ENCODE data around the gene ATP6V0A4.

The ATP6V0A4 gene

DNA sequence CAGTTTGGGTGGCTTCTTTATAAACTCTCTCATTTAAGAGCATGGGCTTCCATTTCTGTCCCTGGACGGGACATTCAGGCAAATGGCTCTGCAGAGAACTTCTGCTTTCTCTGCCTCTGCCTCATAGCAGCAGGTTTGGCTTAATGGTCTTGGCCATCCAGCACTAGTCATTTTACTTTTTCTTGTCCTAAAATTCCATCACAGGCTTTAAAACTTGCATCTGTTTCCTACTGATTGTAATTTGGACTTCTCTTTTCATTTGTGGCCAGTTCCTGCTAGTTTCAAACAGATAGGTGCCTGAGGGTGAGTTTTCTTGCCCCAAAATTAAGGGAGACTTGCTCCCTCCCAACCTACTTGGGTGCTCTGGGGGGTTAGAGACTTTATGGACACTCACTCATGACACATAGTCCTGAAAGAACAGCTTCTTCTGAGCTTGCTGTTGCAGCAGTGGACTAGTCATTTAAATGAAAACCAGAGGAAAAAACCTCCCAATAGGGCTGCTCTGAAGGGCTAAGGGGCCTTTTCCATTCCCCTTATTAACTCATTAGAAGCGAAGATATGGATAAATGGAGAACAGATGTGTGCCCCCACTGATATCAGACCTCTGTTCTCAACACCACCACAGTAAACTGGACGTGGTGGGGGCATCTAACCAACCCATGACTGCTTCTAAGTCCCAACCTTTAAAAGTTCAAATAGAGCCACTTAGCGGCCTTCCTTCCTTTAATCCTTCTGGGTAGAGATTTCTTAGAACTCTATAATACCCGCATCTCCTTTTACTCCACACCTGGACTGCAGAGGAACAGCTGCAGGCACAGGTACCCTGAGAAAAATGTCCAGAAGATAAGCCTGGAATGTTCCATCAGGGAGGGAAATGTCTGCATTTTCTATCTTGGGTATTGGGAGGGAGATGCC is 135.7 kb downstream of the ATP6V0A4 start:
- TF ChIP-seq CTCF (IDR thresholded peaks at IDR 0.05; ENCODE audit: low read depth, low read length) = no peak
- DNase-seq = no peak
- H3K4me3 ChIP-seq (ENCODE audit: low read depth, low read length) = no peak overlapping the region
- no peaks in the 10 kb centered on the region for H3K27me3 ChIP-seq (ENCODE audit: insufficient read depth, low read depth, severe bottlenecking)
- H3K36me3 ChIP-seq = no peaks in the 10 kb centered on the region
- H3K27ac ChIP-seq = no peak overlapping the region
- no peaks in the 10 kb centered on the region for H3K9me3 ChIP-seq (ENCODE audit: severe bottlenecking)

GRCh38 chr7:138661069-138661635 is 136.8 kb downstream of the ATP6V0A4 start:
- no peak for TF ChIP-seq CTCF (IDR thresholded peaks at IDR 0.05; ENCODE audit: low read depth, low read length)
- Histone ChIP-seq H3K4me3 (ENCODE audit: low read depth, low read length) (no peak overlapping the region), H3K27me3 (ENCODE audit: insufficient read depth, low read depth, severe bottlenecking) (no peaks in the 10 kb centered on the region), H3K27ac (no peak overlapping the region), H3K36me3 (no peaks in the 10 kb centered on the region), H3K9me3 (ENCODE audit: severe bottlenecking) (no peaks in the 10 kb centered on the region)
- no peak for DNase-seq

DNA sequence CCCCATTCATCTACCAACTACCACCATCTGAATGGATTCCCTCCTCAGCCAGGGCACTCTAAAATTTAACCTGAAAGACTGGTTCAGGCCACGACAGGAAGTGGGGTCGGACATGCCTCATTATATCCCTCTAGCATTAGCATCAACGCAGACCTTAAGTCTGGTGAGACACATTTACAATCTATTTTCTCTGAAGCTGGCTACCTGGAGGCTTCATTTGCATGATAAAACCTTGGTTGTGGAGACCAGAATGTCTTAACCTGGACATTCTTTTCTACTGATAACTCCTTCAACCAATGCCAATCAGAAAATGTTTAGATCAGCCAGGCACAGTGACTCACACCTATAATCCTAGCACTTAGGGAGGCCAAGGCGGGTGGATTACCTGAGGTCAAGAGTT is 139.1 kb downstream of the ATP6V0A4 start:
- Histone ChIP-seq H3K4me3 (ENCODE audit: low read depth, low read length) (no peak overlapping the region), H3K36me3 (no peaks in the 10 kb centered on the region), H3K27ac (no peak overlapping the region), H3K9me3 (ENCODE audit: severe bottlenecking) (no peaks in the 10 kb centered on the region), H3K27me3 (ENCODE audit: insufficient read depth, low read depth, severe bottlenecking) (no peaks in the 10 kb centered on the region)
- no peak for DNase-seq
- TF ChIP-seq CTCF (IDR thresholded peaks at IDR 0.05; ENCODE audit: low read depth, low read length) = no peak

- no peaks in the 10 kb centered on the region for H3K9me3 ChIP-seq (ENCODE audit: severe bottlenecking)
- DNase-seq = no peak
- TF ChIP-seq CTCF (IDR thresholded peaks at IDR 0.05; ENCODE audit: low read depth, low read length) = no peak
- H3K4me3 ChIP-seq (ENCODE audit: low read depth, low read length) = no peak overlapping the region
- H3K27me3 ChIP-seq (ENCODE audit: insufficient read depth, low read depth, severe bottlenecking) = no peaks in the 10 kb centered on the region
- no peaks in the 10 kb centered on the region for H3K36me3 ChIP-seq
- no peak overlapping the region for H3K27ac ChIP-seq
Observed at GRCh38 chr7:138657854-138658386, 140.1 kb downstream of the ATP6V0A4 start.

- DNase-seq = no peak
- Histone ChIP-seq H3K27me3 (ENCODE audit: insufficient read depth, low read depth, severe bottlenecking) (no peaks in the 10 kb centered on the region), H3K4me3 (ENCODE audit: low read depth, low read length) (no peak overlapping the region), H3K9me3 (ENCODE audit: severe bottlenecking) (no peaks in the 10 kb centered on the region), H3K27ac (no peak overlapping the region), H3K36me3 (no peaks in the 10 kb centered on the region)
- no peak for TF ChIP-seq CTCF (IDR thresholded peaks at IDR 0.05; ENCODE audit: low read depth, low read length)
Observed at GRCh38 chr7:138656952-138657351, 141.0 kb downstream of the ATP6V0A4 start.

Data from WERI-Rb-1 (cell line).